Thyroid gland (tissue), 4 donors: ENCODE data around the gene UTY.

ENCODE experiments used
- CTCF ChIP-seq, 6 experiments: fragments of 200-600 bp in 3 of 6; fragments of 450-650 bp in 3 of 6; sonication (generic) in 3 of 6; IDR thresholded peaks; one replicate each; pipeline ENCODE4 v1.5.1; 2016 to 2019; ENCODE audit warnings: antibody characterized with exemption in 6 of 6, mild to moderate bottlenecking in 2 of 6, inconsistent platforms in 1 of 6, moderate library complexity in 1 of 6
- POLR2A ChIP-seq, 2 donors: fragments of 450-650 bp; IDR thresholded peaks; one replicate each; pipeline ENCODE4 v1.6.1; 2017; ENCODE audit warnings: antibody characterized with exemption in 2 of 2, mild to moderate bottlenecking in 2 of 2, moderate library complexity in 1 of 2

- TF ChIP-seq CTCF (IDR thresholded peaks at IDR 0.05) (no peak), POLR2A (IDR thresholded peaks at IDR 0.05) (no peak)
Measured at GRCh38 chrY:13299411-13299810, 180.4 kb downstream of the UTY start.
